ENCODE measurements around the gene RAB3GAP2.

DNA sequence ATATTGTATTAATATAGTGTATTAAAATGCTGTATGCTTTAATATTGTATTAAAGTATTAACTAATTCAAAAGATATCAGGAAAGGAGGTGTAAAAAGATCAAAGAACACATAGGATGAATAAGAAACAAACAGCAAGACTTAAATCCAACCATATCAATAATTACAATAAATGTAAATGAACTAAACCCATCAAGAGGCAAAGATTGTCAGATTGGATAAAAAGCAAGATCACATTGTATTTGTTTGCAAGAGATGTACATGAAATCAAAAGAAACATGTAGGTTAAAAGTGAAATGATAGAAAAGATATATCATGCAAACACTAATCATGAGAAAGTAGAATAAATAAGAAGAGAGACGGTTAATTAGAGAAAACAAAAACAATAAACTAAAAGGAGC is 34.1 kb upstream of the RAB3GAP2 start:
- TF ChIP-seq L3MBTL2 (conservative IDR thresholded peaks at IDR 0.05) = no peak
- no peak for TF ChIP-seq FOXA1 (IDR thresholded peaks at IDR 0.05)
- TF ChIP-seq, protein P1, sequence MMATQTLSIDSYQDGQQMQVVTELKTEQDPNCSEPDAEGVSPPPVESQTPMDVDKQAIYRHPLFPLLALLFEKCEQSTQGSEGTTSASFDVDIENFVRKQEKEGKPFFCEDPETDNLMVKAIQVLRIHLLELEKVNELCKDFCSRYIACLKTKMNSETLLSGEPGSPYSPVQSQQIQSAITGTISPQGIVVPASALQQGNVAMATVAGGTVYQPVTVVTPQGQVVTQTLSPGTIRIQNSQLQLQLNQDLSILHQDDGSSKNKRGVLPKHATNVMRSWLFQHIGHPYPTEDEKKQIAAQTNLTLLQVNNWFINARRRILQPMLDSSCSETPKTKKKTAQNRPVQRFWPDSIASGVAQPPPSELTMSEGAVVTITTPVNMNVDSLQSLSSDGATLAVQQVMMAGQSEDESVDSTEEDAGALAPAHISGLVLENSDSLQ (IDR thresholded peaks at IDR 0.05) = no peak
- TF ChIP-seq ZNF384 (IDR thresholded peaks at IDR 0.05) = no peak
- no peak for TF ChIP-seq SP1 (IDR thresholded peaks at IDR 0.05)
- no peak for TF ChIP-seq ARNT (IDR thresholded peaks at IDR 0.05)
- TF ChIP-seq BHLHE40 (IDR thresholded peaks at IDR 0.05; ENCODE audit: borderline replicate concordance) = no peak
- no peak for TF ChIP-seq FOXK2 (IDR thresholded peaks at IDR 0.05)
- no peak for TF ChIP-seq FOXM1 (IDR thresholded peaks at IDR 0.05; ENCODE audit: borderline replicate concordance)

Measured in HEK293T (cell line).